DMS153 treated with DMSO at 0.1 percent for 48 hours (cell line): ENCODE measurements around the gene ANO10.
"Not testable (repeated sequence)": the region's sequence is repeated elsewhere in the genome, so short reads cannot be mapped to it uniquely, and the experiment has no call there.

Source experiments
- DNase-seq: peaks from one replicate; lab custom pipeline; 2025; ENCODE audit not compliant: unreplicated experiment; lab: John Stamatoyannopoulos, UW

Gene ANO10

DNA sequence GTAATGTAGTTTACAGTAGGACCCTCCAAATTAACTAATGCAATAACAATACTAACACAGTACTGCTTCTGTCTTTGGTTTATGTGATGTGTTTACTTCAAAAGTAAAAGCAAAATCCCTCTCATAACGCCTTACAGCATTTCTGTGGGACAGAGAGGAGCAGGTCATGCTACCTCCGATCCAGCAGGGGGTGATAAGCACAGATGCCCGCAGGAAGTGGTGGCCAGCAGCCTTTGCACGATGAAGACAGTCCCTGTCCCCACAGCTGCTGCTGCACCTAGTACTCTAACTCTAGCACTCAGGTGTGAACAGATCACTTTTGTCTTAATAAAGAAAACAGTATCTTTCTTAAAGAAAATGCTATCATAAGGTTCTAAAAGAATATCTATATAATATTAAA is 38.3 kb downstream of the ANO10 start:
- DNase-seq, result no peak

GRCh38 chr3:43582866-43583265 is 38.9 kb downstream of the ANO10 start:
- DNase-seq, result no peak

- DNase-seq, result no peak
Observed at GRCh38 chr3:43581343-43581742, 40.5 kb downstream of the ANO10 start.

GRCh38 chr3:43580181-43580580 is 41.6 kb downstream of the ANO10 start:
- DNase-seq, result no peak

DNA sequence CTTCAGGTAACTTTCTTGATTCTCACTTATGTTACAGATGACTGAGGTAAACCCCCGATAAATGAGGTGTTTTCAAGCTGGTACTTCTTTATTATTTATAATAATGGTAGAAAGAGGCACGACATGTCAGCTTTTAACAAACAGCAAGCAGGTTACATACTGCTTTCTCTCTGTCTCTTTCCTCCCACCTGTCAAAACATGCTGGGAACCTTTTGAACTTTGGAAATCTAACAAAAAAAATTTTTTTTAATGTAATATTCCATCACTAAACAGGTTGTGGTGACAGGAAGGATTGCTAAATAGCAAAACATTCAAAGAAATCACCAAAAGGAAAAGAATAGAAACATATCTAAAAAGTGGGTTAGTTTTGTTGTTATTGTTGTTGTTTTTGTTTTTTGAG is 48.2 kb downstream of the ANO10 start:
- no peak for DNase-seq

DNA sequence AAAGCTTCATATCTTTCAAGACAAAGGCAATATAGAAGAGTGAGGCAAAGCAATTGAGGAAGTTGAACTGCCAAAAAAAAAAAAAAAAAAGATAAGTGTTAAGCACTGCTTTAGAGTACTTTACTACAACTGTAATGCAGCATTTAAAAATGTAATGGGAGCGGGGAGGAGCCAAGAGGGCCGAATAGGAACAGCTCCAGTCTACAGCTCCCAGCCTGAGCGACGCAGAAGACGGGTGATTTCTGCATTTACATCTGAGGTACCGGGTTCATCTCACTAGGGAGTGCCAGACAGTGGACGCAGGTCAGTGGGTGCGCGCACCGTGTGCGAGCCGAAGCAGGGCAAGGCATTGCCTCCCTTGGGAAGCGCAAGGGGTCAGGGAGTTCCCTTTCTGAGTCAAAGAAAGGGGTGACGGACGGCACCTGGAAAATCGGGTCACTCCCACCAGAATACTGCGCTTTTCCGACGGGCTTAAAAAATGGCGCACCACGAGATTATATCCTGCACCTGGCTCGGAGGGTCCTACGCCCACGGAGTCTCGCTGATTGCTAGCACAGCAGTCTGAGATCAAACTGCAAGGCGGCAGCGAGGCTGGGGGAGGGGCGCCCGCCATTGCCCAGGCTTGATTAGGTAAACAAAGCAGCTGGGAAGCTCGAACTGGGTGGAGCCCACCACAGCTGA is 56.0 kb downstream of the ANO10 start:
- DNase-seq, result not testable (repeated sequence)

GRCh38 chr3:43559961-43560360 is 61.9 kb downstream of the ANO10 start:
- DNase-seq, result peak; percentile 0

GRCh38 chr3:43558171-43558570 is 63.6 kb downstream of the ANO10 start:
- no peak for DNase-seq

- no peak for DNase-seq
Observed at GRCh38 chr3:43549626-43550290, 72.1 kb downstream of the ANO10 start.

DNA sequence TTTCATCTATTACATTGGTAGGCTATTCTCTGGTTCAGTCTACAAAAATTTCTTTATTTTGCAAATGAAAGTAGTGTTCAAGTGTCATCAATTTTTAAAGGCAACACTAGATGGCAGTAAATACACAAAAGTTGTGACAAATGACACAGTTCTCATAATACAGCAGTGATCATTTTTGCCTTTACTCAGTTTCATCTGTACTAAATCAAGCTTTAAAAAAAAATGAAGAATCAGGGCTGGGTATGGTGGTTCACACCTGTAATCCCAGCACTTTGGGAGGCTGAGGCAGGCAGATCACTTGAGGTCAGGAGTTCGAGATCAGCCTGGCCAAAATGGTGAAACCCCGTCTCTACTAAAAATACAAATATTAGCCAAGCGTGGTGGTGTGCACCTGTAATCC is 77.5 kb downstream of the ANO10 start:
- peak; percentile 1 for DNase-seq

GRCh38 chr3:43542328-43543043 is 79.3 kb downstream of the ANO10 start:
- DNase-seq, result no peak

DNA sequence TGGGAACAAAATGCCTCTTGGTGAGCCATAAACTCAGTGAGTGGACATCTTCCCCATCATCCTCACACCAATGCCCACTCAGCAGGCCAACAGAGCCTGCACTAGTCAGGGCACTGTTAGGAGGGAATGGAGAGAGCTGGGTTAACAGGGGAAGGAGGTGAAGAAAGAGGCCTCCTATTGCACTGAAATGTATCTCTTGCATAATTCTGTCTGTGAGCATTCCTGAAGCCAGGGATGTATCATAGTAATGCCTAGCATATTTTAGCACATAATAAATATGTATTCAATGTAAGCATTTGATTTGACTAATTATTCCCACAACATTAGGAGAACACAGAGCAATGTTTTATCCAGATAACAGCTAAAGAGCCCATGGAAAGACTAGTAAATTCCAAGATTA is 81.2 kb downstream of the ANO10 start:
- DNase-seq, result no peak

- no peak for DNase-seq
Observed at GRCh38 chr3:43539321-43539720, 82.5 kb downstream of the ANO10 start.

DNA sequence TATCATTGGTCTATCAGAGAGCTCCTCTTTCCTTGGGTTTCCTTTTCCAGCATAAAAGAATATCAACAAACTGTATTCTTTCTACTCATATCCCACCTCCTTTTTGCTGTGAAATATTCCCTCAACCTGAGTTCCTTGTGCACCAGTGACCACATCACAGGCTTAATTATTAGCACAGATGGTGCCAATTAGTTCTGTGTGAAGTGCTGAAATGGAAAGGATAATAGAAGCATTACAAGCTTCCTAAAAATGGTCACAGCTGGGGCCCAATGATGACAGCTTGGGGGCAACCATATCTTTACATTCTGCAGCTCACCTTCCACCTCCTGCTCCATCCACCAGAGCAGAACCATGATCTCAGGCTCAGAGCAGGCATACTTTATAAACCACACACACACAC is 84.6 kb downstream of the ANO10 start:
- no peak for DNase-seq

DNA sequence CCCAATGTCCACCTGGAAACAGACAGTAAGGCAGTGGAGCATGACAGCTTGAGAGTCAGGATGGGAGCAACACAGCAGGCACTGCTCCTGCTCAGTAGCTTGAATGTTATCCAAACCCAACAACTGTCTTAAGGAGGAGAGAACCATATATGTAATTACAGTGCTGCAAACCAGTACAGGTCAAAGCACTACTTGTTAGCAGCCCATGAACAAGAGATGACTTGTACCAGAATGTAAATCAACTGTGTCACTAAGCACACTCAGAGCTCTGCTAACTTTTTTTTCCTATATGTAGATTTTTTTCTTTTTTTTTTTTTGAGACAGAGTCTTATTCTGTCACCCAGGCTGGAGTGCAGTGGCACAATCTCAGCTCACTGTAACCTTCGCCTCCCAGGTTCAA is 87.1 kb downstream of the ANO10 start:
- DNase-seq, result no peak

GRCh38 chr3:43533009-43533408 is 88.8 kb downstream of the ANO10 start:
- DNase-seq, result no peak

- no peak for DNase-seq
Observed at GRCh38 chr3:43531835-43532234, 90.0 kb downstream of the ANO10 start.

GRCh38 chr3:43528498-43529099 is 93.2 kb downstream of the ANO10 start:
- DNase-seq, result no peak

- no peak for DNase-seq
Observed at GRCh38 chr3:43526956-43527355, 94.9 kb downstream of the ANO10 start.

DNA sequence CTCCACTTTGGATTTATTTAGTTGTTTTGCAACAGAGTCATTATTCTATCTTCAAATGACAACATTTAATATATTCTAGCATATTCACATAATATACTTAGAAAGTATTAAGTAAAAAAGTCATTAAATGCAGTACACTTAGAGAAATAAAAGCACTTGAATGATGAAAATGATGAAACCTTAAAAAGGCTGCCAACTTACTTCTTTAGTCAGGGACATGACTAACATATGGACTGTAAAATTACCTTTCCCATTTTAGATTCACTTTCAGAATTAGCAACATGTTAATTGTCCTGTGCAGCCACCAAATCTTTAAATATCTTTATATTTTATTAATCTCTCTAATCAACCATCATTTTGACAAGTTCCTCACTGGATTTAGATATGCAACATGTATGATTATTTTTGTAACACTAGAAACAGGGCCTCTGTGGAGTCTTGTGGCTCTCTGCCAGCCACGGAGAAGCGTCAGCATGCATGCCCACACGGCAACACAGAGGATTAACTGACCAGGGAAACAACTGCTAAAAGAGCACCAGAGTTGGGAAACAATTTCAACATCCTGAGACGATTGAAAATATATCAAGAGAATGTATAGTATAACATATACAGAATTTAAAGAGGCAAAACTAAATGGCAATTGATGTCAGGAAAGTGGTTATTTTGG is 95.7 kb downstream of the ANO10 start:
- no peak for DNase-seq

DNA sequence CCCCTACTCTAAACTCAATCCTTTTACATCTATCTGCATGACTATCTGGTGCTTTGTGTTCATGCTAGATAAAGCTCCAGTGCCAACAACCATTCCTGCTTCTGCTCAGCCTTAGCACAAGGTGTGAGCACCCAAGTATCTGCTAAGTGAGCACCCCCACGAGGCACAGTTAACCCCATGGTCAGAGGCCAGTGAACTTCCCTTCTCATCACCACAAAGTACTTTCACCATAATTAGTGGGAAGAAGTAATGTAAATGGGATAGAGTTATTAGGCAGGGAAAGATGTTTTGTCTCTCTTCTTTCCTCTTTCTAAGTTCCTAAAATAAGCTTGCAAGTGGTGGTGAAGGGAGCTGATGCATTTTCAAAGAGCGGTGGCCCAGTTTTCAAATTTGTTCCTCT is 96.4 kb downstream of the ANO10 start:
- no peak for DNase-seq
